Stimulated activated CD8-positive, alpha-beta memory T cell treated with anti-CD3 and anti-CD28 coated beads, Interleukin-12 subunit alpha, Interleukin-12 subunit beta, amount 100 ng/mL, for 4 hours (primary cell): ENCODE measurements around the gene CHRNA4.
"Not testable (repeated sequence)": the region's sequence is repeated elsewhere in the genome, so short reads cannot be mapped to it uniquely, and the experiment has no call there.

Experiments
- DNase-seq: peaks from one replicate; pipeline ENCODE4 v3.0.0-alpha.2; 2020; ENCODE audit warnings: low read depth

Gene CHRNA4

DNA sequence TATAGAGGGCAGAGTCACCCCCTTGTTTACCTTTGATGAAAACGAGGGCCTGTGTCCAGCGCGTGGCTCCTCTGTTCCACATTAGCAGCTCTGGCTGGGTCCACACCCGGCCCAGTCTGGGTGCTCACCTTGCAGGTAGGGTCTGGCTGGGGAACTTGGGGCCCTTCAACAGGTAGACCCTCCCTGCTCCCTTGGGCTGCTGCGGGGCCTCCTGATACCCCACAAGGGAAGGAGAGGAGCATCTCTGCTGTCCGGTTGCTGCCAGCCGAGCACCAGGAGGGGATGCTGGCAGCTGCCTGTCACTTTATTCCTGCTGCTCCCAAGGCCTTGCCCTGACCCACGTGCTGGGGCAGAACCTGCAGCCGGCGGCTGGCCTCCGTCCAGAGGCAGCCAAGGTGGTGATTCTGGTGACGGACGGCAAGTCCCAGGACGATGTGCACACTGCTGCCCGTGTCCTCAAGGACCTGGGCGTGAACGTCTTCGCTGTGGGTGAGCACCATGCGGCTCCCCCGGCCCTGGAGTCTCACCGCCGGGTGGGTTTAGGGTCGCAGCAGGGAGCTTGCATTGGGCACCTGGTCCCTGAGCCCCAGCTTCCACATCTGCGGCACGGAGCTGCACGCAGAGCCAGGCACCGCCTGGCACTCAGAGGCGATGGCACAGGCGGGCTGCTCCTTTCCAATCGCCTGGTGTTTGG is 52.8 kb downstream of the CHRNA4 start:
- no peak for DNase-seq

DNA sequence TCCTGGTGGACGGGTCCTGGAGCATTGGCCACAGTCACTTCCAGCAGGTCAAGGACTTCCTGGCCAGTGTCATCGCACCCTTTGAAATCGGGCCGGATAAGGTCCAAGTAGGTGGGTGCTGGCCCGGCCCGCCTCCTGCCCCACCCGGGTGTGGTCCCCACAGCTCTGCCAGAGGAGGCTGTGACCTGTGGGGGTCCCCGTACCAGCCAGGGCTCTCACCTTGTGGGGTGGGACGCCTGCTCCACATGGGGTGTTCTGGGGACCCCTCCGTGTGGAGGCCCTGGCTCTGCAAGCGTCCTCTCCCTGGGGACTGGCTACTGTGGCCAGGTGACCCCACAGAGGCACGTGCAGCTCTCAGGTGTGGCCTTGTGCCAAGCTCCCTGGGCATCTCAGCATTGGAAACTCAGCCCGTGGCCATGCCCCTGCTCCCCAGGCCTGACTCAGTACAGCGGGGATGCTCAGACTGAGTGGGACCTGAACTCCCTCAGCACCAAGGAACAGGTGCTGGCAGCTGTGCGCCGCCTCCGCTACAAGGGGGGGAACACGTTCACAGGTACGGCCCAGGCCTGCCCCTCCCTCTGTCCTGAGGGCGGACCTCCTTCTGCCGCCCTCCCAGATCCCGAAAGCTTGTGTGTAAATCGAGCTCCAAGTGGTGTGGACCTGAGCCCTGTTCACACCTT is 53.5 kb downstream of the CHRNA4 start:
- no peak for DNase-seq

DNA sequence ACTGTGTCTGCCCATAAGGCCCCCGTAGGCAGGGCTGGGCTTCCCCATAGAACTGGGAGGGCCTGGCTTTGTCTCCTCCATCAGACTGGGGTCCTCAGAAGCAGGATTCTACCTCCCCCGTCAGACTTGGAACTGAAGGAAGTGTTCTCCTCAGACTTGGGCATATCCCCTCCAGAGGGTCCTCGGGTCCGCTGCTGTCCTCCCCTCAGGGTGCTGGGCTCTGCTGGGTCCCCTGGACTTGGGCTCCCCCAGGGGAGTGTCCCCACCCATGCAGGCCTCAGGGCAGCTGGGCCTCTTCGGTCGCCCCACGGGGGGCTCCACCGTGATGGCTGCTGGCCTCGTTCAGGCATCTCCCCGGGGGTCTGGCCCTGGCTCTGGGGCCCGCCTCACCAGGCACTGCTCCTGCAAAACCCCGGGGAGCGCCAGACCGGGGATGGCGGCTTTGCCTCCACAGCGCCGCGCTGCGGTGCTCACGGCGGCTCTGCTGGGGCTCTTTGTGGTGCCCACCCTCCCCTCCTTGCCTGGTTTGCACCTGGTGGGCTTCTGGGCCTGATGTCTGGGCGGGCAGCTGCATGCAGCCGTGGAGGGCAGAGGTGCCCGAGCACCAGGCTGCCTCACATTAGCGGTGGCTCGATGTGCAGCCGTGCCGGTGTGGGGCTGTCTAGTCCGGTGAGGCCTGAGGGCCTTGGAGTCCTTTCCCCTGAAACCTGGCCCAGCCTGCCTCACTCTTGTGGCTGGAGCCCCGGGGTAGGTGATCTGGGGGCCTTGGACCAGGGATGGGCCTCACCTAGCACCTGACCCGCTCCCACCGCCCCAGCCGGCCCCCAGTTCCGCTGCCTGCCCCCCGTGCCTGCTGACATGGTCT is 54.2 kb downstream of the CHRNA4 start:
- no peak for DNase-seq

DNA sequence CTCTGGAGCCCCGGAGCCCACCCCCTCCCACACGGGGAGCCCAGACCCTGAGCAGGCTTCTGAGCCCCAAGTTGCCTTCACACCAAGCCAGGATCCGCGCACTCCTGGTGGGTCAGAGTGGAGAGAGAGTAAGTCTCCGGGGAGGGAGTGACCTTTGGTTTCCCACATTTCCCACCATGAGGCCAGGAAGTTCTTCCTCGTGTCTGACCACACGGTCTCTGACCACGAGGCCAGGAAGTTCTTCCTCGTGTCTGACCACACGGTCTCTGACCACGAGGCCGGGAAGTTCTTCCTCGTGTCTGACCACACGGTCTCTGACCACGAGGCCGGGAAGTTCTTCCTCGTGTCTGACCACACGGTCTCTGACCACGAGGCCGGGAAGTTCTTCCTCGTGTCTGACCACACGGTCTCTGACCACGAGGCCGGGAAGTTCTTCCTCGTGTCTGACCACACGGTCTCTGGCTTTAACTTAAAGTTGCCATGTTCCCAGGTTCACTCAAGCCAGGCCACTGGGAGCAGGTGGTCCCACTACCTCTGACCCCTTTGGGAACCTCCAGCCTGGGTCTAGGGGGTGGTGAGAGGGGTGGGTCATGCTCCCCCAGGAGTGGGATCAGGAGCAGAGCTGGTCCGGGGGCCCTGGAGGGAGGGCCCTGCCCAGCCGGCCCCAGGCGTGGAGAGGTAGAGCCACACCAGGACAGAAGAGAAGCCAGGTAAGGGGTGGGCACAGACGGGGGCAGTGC is 55.0 kb downstream of the CHRNA4 start:
- not testable (repeated sequence) for DNase-seq

DNA sequence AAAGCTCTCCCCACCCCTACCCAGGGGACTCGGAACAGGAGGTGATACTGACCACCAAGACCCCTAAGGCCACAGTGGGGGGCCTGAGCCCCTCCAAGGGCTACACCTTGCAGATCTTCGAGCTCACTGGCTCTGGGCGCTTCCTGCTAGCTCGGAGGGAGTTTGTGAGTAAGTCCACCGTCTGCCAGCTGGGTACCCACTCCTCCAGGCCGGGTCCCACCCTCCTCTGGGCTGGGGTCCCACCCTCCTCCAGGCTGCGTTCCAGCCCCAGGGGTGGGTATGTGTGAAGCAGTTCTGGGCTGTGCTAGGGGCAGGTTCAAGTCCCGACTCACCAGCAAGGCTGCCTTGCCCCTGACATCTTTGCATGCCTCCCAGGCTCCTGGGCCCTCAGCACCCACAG is 55.8 kb downstream of the CHRNA4 start:
- no peak for DNase-seq

DNA sequence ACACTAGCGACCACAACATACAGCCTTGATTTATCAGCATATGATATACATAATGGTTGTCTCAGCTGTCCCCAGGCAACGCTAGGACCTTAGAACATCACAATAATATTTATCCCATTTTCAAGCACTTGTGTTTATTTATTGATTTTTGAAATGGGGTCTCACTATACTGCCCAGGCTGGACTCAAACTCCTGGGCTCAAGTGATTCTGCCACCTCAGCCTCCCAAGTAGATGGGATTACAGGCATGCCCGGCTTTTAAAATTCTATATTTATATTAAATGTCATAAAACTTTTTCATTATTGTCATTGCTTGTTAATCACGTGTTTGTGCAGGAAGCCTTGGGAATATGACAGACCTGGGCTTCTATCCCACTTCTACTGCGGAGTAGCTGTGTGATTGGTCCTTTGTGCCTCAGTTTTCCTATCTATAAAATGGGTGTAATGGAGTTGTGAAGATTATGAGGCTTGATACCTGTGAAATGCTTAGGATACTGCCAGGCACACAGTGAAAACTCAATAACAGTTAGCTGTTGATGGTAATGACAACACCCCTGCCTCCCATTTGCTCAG is 58.0 kb downstream of the CHRNA4 start:
- no peak for DNase-seq

DNA sequence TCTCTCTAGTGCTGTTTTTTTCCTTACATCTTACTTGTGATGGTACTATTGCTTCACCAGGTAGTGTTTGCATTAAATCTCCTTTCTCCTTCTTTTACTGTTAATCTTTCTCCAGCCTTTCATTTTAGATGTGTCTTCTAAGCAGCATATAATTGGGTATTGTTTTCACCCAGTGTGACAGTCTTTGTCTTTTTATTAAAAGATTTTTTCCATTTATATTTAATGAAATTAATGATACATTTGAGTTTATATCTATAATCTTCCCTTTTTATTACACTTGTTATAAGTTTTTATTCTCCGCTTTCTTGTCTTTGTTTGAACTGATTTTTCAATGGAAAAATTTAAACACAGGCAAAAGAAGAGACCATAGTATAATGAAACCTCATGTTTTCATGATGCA is 59.5 kb downstream of the CHRNA4 start:
- no peak for DNase-seq

DNA sequence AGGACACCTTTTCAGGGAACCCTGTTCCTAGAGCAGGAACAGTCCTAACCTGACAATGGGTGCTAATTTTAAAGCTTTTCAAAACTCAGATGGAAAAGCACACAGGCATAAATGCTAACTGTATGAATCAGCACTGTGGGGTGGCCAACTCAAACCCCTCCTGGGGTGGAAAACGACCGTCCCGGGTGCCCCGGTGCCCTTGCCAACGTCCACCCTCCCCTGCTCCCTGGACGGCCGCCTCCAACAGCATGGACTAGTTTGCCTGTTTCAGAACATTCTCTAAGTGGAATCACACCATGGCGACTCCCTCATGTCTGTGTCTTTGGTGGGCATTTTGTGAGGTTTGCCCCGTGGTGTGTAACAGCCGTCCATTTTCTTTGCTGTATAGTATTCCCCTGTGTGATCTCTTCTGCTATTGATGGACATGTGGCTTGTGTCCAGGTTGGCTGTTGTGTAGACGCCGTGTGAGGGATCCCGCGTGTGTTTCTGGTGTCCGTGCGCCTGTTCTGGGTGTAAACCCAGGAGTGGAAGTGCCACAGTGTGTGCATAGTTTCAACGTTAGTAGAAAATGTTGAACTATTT is 62.3 kb downstream of the CHRNA4 start:
- no peak for DNase-seq

DNA sequence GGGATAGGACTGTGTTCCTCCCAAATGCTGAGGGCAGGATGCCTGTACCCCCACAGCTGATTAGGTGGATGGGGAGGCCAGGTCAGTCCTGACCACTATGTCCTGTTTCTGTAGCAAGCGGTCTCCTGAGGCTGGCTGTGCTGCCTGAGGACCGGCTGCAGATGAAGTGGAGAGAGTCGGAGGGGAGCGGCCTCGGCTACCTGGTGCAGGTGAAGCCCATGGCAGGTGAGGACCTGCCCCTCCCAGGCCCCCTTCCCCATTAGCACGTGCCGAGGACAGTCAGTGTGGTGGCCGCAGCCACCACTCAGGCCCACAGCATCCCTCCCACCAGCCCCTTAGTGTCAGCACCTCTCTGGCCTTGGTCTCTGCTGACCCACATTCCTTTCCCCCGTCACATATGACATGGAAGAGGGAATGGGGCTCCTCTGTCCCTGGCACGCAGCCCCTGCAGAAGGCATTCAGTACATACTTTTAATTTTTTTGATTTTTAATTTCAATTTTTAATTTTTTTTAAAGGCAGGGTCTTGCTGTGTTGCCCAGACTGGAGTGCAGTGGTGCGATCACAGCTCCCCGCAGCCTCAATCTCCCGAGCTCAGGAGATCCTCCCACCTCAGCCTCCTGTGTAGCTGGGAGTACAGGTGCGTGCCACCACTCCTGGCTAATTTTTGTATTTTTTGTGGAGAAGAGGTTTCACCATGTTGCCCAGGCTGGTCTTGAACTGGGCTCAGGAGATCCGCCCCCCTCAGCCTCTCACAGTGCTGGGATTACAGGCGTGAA is 63.2 kb downstream of the CHRNA4 start:
- no peak for DNase-seq

DNA sequence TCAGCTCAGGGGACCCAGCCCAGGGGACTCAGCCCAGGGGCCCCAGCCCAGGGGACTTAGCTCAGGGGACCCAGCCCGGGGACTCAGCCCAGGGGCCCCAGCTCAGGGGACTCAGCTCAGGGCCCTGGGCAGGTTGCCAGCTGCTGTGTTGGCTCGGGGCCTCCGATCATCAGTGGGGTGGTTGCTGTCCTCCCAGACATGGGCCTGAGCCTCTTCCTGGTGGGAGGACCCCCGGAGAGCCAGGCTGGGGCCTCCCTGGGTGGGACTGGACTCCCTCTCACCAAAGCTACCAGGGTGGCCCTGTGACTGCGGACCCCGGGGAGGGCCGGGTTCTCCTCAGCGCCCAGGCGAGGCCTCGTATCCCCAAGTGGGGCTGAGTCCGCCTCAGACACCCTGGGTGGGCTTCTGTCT is 63.8 kb downstream of the CHRNA4 start:
- DNase-seq: no peak

DNA sequence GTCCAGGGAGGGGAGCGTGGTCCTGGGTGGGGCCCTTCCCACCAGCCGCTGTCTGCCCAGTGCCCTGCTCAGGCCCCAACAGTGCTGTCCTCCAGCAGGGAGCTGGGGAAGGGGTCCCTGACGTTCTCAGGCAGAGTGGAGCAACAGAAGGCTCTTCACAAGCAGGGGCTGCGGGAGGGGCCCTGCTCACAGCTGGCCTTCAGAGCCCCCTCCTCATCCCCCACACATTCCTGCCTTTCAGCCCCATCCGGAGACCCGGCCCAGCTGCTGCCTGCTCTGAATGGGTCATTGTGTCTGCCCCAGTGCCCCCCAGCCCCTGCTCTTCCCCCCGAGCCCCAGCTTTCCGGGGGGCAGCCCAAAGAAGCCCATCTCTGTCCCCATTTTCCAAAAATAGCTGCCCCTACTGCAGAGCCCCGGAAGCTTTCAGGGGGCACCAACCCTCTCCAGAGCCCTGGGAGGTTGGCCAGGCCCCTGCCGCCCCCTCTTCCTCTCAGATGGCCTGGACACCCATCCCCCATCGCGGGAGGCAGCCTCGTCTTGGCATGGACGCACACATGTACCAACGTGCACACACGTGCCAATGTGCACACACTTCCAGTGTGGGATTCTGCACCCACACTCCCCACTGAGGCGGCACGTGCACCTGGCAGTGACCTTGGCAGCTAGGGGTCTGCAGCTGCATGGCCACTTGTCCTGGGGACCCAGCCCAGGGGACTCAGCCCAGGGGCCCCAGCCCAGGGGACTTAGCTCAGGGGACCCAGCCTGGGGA is 64.4 kb downstream of the CHRNA4 start:
- DNase-seq: no peak

DNA sequence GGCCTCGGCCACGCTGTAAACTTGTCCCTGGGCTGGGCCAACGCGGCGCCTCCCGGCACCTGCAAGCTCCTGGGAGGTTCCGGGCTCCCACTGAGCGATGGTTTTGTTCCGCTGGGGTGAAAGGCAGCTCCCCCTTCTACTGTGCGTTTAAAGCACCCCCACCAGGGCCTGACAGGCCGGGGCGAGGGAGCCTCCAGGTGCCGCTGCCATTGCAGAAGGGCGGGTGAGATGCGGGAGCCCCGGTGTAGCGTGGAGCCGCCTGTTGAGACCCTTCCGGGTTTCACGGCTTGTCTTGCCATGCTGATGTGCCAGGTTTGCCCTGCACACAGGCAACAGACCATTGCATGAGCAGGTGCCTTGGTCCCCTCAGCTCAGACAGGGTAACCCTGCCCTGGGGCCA is 65.3 kb downstream of the CHRNA4 start:
- DNase-seq: no peak

DNA sequence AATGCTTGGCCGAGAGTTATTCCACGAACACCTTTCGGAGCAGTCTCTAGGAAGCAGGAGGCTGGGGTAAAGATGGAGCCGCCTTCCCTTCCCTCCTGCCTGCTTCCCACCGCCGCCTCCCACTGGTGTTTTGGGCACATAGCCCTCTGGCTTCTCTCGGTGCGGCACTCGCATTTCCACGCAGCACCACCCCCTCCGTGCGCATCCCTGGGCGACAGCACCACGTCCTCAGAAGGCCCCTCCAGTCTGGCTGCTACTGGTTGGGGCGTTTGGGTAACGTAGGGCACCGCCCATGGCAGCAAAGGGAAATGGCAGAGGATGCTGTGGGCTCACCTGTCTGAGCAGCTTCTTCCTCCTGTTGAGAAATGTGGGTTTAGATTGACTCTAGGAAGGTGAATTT is 65.7 kb downstream of the CHRNA4 start:
- DNase-seq: no peak

DNA sequence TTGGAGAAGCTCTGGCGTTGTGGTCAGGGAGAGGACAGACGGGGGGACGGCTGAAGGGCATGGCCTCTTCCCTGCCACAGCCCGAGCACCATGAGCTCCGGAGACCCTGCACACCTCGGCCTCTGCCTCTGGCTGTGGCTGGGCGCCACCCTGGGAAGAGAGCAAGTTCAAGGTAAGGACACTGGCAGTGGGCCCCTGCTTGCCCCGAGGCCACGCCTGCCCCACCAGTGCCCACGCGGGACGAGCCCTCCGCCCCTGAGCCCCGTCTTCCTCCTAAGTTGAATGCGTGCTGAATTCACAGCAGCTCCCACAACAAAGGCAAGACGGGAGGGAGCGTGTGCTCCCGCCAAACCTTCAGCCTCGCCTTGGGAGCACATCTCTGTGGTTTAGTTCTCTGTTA is 66.1 kb downstream of the CHRNA4 start:
- no peak for DNase-seq

DNA sequence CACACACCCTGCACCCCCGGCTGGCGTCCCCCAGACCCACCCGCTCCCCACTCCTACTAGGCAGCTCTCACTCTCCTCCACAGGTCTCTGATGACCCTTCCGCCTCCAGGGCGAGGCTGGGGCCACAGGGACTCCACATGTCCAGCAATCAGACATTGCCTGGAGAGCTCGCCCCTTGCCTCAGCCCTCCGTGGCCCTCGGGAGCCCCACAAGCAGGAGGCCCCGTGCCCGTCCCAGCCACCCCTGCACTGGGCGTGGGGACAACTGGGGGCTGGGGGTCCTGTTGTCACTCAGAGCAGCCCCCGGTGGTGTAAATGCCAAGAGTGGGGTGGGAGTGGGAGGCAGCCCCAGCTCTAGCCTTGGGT is 66.6 kb downstream of the CHRNA4 start:
- no peak for DNase-seq

DNA sequence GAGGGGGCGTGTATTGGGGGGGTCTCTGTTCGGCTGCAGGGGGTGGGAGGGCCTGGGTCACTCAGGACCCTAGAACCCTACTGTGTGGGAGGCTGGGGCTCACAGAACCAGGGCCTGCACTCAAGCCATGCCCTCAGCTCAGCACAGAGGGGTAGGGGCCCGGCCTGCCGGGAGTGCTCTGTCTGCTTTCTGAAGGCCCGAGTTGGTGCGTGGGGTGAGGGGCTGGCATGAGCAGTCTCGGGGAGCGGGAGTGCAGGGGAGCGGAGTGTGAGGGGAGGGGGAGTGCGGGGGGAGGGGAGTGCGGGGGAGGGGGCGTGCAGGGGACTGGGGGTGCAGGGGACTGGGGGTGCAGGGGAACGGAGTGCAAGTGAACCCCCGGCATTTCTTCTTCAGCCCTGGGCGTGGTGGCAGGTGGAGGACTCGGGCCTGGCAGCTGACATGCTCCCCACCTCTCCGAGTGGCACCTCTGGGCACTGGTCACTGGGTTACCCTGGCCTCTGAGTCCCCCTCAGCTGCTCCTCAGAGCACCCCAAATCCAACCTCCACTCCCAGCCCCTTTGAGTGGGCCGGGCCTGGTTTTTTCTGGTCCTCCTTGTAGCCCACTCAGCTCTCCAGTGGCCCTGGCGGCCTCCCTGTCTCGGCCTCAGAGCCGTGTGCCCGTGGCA is 67.1 kb downstream of the CHRNA4 start:
- no peak for DNase-seq

DNA sequence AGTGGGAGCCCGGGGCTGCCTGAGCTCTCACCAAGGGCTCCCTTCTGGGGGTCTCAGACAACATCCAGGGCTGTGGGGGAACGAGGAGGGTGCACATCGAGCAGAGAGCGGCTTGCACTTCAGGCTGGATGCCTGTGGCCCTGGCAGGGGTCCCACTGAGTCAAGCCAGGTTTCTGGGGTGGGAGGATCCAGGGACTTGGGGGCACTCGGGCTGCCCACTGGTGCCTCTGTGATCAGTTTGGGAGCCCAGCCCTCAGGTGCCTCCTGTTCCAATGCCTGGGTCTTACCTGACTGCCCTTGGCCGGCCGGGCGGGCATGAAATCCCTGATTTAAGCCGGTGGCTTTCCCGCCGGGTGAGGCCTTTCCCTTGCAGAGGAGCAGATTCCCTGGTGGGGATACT is 67.7 kb downstream of the CHRNA4 start:
- no peak for DNase-seq
